Activated CD4-positive, alpha-beta T cell treated with anti-CD3 and anti-CD28 coated beads, Interleukin-2, amount 50 U/mL, for 16 hours (primary cell): ENCODE data around the gene SLX1A.
"Not testable (repeated sequence)": the region's sequence is repeated elsewhere in the genome, so short reads cannot be mapped to it uniquely, and the experiment has no call there.

Source experiments
- DNase-seq: peaks from one replicate; pipeline ENCODE4 v3.0.0-alpha.2; 2020

The SLX1A gene

GRCh38 chr16:30193615-30194014 is at the start of gene SLX1A, which contains the start of gene BOLA2B:
TSS of gene SLX1A (plus strand) at chr16:30193875. CDS start at chr16:30194085, 210 bp downstream.
TSS of gene BOLA2B (minus strand) at chr16:30193666. CDS start at chr16:30193595, 71 bp downstream.
- DNase-seq: not testable (repeated sequence)

- DNase-seq: no peak
These were observed 49.7 kb upstream of the SLX1A start for GRCh38 chr16:30144017-30144416.

GRCh38 chr16:30144917-30145316 is 48.8 kb upstream of the SLX1A start:
- DNase-seq: no peak

- no peak for DNase-seq
These were observed 48.0 kb upstream of the SLX1A start for GRCh38 chr16:30145657-30146056.

GRCh38 chr16:30147843-30148510 is 45.7 kb upstream of the SLX1A start:
- DNase-seq: no peak

GRCh38 chr16:30149250-30149930 is 44.3 kb upstream of the SLX1A start:
- no peak for DNase-seq

- no peak for DNase-seq
These were observed 42.6 kb upstream of the SLX1A start for GRCh38 chr16:30151091-30151490.

GRCh38 chr16:30152517-30152916 is 41.2 kb upstream of the SLX1A start:
- DNase-seq: no peak

GRCh38 chr16:30155188-30155587 is 38.5 kb upstream of the SLX1A start:
- DNase-seq: no peak

- DNase-seq: no peak
These were observed 36.5 kb upstream of the SLX1A start for GRCh38 chr16:30157214-30157613.

GRCh38 chr16:30163538-30163937 is 30.1 kb upstream of the SLX1A start:
- no peak for DNase-seq

GRCh38 chr16:30166202-30166902 is 27.3 kb upstream of the SLX1A start:
- DNase-seq: no peak

- DNase-seq: not testable (repeated sequence)
These were observed 24.9 kb upstream of the SLX1A start for GRCh38 chr16:30168746-30169145.

- not testable (repeated sequence) for DNase-seq
These were observed 24.3 kb upstream of the SLX1A start for GRCh38 chr16:30169416-30169815.

- not testable (repeated sequence) for DNase-seq
These were observed 23.5 kb upstream of the SLX1A start for GRCh38 chr16:30170145-30170544.

- DNase-seq: no peak
These were observed 20.6 kb upstream of the SLX1A start for GRCh38 chr16:30173054-30173453.

GRCh38 chr16:30176876-30177275 is 16.8 kb upstream of the SLX1A start:
- not testable (repeated sequence) for DNase-seq

- no peak for DNase-seq
These were observed 14.5 kb upstream of the SLX1A start for GRCh38 chr16:30179195-30179594.

- DNase-seq: no peak
These were observed 13.7 kb upstream of the SLX1A start for GRCh38 chr16:30179931-30180330.

GRCh38 chr16:30180741-30181140 is 12.9 kb upstream of the SLX1A start:
- no peak for DNase-seq

- DNase-seq: peak; percentile 91
These were observed 10.2 kb upstream of the SLX1A start, which contains the start of gene CORO1A for GRCh38 chr16:30183233-30184095. TSS of gene CORO1A (plus strand) at chr16:30183602. CDS start at chr16:30185210, 1,608 bp downstream.

GRCh38 chr16:30184096-30184890 is 9.4 kb upstream of the SLX1A start:
- DNase-seq: peak; percentile 89
